ENCODE results near the gene USP22.

- no peak for TF ChIP-seq CTCF (optimal IDR thresholded peaks at IDR 0.05 in 1 of 3, IDR thresholded peaks at IDR 0.05 in 1 of 3, conservative IDR thresholded peaks at IDR 0.05 in 1 of 3; ENCODE audit: extremely low read depth in 1 of 3, insufficient read depth in 2 of 3, low read length in 3 of 3)
- no peak for TF ChIP-seq EZH2 (IDR thresholded peaks at IDR 0.05; ENCODE audit: low read length)
Observed at GRCh38 chr17:21002309-21003006, 40.4 kb downstream of the USP22 start.

Data from keratinocyte (primary cell).